ENCODE measurements around the gene R3HCC1L.
A peak's percentile ranks its signal among the peaks of the same experiment; 100 is the strongest.

Gene R3HCC1L

DNA sequence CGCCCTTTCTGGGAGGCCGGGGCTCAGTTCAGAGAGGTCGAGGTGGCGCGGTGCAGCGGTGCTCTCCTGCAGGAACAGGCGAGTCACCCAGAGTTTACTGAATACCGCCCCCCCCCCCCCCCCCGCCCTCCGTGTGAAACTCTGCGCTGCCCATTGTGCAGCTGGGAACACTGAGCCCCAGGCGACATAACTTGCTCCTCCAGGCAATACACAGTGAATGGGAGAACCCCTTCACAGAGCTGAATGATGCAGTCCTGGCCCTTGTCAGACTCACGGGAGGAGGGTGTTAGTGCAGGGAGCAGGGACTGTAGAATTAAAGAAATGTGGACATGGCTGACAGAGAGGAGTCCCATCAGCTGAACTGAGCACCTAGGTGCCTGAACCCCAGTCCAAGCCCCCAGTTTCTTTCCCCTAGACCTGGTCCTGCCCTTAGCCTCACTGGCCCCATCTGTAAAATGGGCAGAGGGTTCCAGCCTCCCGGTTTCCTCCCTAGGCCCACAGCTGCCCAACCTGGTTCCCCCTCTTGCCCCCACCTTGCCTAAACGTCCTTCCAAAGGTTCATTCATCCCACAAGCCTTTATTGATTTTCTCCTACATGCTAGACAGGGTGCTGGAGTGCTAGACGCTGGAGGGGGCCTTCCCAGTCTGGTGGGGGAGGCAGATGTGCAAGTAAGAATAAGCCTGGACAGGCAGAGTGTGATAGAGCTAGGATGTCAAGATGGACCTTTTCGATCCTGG is 134.4 kb downstream of the R3HCC1L start:
- no peaks in the 10 kb centered on the region for H3K36me3 ChIP-seq (ENCODE audit: control insufficient read depth, insufficient read depth, low read length)
- TF ChIP-seq, protein P1, sequence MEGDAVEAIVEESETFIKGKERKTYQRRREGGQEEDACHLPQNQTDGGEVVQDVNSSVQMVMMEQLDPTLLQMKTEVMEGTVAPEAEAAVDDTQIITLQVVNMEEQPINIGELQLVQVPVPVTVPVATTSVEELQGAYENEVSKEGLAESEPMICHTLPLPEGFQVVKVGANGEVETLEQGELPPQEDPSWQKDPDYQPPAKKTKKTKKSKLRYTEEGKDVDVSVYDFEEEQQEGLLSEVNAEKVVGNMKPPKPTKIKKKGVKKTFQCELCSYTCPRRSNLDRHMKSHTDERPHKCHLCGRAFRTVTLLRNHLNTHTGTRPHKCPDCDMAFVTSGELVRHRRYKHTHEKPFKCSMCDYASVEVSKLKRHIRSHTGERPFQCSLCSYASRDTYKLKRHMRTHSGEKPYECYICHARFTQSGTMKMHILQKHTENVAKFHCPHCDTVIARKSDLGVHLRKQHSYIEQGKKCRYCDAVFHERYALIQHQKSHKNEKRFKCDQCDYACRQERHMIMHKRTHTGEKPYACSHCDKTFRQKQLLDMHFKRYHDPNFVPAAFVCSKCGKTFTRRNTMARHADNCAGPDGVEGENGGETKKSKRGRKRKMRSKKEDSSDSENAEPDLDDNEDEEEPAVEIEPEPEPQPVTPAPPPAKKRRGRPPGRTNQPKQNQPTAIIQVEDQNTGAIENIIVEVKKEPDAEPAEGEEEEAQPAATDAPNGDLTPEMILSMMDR (IDR thresholded peaks at IDR 0.05; ENCODE audit: insufficient read depth, low read length, poor library complexity, severe bottlenecking): no peak
- peaks cover 2% of the 10 kb centered on the region; the same call in 1 of the 2 replicates for H3K27me3 ChIP-seq (replicated peaks; ENCODE audit: control insufficient read depth, insufficient read depth, low read length)
- DNase-seq (ENCODE audit: extremely low read depth, insufficient read length): no peak
- peak overlapping the region; percentile 15; the same call in 1 of the 2 replicates for H3K4me3 ChIP-seq (replicated peaks; ENCODE audit: low read depth, low read length)

DNA sequence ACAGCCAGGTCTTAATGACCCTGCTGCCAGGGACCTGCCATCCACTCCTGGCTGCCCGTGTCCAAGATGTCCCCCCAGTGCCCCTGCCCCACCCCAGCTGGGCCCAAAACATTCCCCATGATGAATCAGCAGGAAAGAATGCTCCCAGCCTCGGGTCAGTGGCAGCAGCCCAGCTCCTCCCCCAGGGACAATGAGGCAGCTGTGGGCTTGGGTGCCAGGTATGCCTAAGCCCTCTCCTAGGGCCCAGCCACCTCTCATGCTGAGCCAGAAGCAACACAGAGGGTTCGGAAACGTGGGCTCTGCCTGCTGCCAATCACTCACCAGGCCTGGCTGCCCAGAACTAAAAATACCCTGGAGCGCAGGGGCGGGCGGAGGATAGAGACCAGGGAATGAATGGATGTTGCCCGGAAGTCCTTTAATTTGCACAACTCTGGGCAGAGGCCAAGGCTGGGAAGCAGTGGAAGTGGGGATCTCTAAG is 135.0 kb downstream of the R3HCC1L start:
- Histone ChIP-seq H3K27me3 (replicated peaks; ENCODE audit: control insufficient read depth, insufficient read depth, low read length) (peaks cover 2% of the 10 kb centered on the region; the same call in 1 of the 2 replicates), H3K4me3 (replicated peaks; ENCODE audit: low read depth, low read length) (no peak overlapping the region), H3K36me3 (ENCODE audit: control insufficient read depth, insufficient read depth, low read length) (no peaks in the 10 kb centered on the region)
- no peak for DNase-seq (ENCODE audit: extremely low read depth, insufficient read length)
- TF ChIP-seq, protein P1 (IDR thresholded peaks at IDR 0.05; ENCODE audit: insufficient read depth, low read length, poor library complexity, severe bottlenecking): no peak

DNA sequence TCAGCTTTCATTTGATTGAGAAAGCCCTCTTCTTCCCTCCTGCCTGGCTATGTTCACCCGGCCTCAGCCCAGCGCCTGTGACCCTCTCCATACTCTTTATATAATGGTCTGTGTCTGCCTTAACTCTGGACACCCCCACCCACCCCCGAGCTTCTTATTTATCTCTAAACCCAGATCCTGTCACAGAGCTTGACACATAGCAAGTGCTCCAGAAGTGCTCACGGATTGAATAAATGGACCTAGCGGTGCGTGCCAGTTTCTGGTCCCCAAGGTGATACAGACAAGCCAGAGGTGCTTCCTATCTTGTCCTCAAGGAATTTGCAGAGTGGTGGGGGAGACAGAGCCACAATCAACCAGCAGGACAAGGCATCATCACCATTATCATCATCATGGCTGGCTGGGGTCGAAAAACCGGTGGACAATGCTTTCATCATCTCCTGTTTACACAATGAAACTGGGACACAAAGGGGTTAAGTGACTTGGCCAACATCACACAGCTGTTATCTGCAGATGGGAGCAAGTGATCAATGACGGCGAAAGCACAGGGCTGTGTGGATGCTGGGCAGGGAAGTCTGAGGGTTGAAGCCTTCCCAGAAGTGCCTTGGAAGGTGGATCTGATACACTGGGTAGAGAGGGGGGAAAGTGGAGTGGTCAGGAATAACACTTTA is 135.8 kb downstream of the R3HCC1L start:
- Histone ChIP-seq H3K27me3 (replicated peaks; ENCODE audit: control insufficient read depth, insufficient read depth, low read length) (peaks cover 2% of the 10 kb centered on the region; the same call in 1 of the 2 replicates), H3K4me3 (replicated peaks; ENCODE audit: low read depth, low read length) (no peak overlapping the region), H3K36me3 (ENCODE audit: control insufficient read depth, insufficient read depth, low read length) (no peaks in the 10 kb centered on the region)
- no peak for DNase-seq (ENCODE audit: extremely low read depth, insufficient read length)
- TF ChIP-seq, protein P1 (IDR thresholded peaks at IDR 0.05; ENCODE audit: insufficient read depth, low read length, poor library complexity, severe bottlenecking): no peak

DNA sequence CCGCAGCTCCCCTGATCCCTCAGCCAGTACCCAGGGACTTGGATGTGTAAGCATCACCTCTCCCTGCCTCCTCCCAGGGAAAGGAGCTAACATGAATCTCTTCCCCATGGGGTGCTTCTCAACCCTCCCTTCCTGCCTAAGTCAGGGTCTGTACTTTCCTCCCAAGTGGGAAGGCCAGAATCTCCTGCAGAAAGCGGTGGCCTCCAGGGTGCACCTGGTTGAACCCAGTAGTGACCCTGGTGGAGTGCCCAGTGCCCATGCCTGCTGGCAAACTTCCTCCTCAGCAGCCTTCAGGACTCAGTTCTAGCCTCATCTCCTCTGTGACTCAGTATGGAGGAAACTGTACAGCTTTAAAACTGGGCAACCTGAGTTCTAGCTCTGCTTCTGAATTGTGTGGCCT is 136.3 kb downstream of the R3HCC1L start:
- DNase-seq (ENCODE audit: extremely low read depth, insufficient read length): no peak
- H3K36me3 ChIP-seq (ENCODE audit: control insufficient read depth, insufficient read depth, low read length): no peaks in the 10 kb centered on the region
- H3K4me3 ChIP-seq (replicated peaks; ENCODE audit: low read depth, low read length): no peak overlapping the region
- H3K27me3 ChIP-seq (replicated peaks; ENCODE audit: control insufficient read depth, insufficient read depth, low read length): peaks cover 2% of the 10 kb centered on the region; the same call in 1 of the 2 replicates
- TF ChIP-seq, protein P1 (IDR thresholded peaks at IDR 0.05; ENCODE audit: insufficient read depth, low read length, poor library complexity, severe bottlenecking): no peak

DNA sequence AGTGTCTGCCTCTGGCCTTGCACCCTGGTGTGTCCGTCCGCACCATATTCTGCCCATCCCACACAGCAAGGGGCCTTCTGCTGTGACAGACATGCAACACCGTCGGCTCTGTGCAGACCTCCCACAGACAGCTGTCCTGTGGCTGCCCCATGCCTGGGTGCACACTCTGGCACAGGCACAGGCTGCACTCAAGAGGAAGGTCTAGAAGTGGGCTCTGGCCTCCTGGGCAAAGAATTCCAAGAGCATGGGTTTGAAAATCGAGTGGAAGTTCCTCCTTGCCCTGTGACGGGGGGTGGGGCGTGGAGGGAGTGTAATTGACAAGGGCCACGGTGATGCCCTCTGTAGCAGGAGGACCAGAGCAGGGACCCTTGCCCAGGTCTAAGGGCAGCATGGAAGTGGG is 137.8 kb downstream of the R3HCC1L start:
- TF ChIP-seq, protein P1 (IDR thresholded peaks at IDR 0.05; ENCODE audit: insufficient read depth, low read length, poor library complexity, severe bottlenecking): no peak
- Histone ChIP-seq H3K4me3 (replicated peaks; ENCODE audit: low read depth, low read length) (no peak overlapping the region), H3K36me3 (ENCODE audit: control insufficient read depth, insufficient read depth, low read length) (no peaks in the 10 kb centered on the region), H3K27me3 (replicated peaks; ENCODE audit: control insufficient read depth, insufficient read depth, low read length) (peaks cover 2% of the 10 kb centered on the region)
- DNase-seq (ENCODE audit: extremely low read depth, insufficient read length): no peak
